ENCODE data around the gene CD93. TPM values are rescaled to one million over a fixed set of nuclear protein-coding genes. Genes with fewer than 3 reads are reported as not detected.

CD93 gene
- total RNA-seq, 4 donors from 2014 or later: 24.5 to 80.7 (median 66.0) TPM

DNA sequence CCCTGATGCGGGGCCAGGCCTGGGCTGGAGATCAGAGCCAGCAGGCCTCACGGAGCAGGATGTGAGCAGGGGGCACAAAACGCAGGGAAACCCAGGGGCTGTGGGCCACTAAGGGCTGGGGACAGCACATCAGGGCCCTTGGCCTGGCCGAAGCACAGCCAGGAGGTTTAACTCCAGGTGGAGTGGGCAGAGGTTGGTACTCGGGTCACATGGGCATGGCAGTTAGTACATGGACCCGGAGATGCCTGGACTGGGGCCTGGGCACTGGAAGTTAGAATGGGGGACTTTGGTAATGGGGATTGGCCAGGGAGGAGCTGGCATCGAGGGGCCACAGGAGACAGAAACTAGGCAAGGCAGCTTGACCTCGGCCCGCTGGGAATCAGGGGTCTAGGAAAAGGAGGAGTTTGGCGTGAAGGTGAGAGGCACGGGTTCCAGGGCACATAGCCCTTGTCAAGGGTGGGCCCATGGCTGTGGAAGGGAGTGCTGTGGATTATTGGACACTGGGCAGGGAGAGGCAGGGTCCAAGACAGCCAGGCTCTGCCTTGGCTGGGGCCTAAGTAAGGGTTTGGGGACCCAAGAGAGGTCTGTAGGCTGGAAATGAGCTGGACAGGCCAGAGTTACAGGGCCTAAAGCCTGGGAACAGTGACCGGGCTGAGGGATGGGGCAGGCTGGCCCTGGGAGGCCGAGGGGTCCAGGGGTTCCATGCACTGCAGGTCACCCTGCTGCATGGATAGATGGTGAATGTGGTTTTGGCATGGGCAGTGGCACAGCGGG lies 41.6 kb upstream of the CD93 start:
- Histone ChIP-seq H3K4me3 (no peak overlapping the region), H3K36me3 (no peaks in the 10 kb centered on the region), H3K27ac (replicated peaks in 1 of 4) (no peak overlapping the region), H3K27me3 (no peaks in the 10 kb centered on the region), H3K4me1 (peaks cover 10 to 23% (median 16%) of the 10 kb centered on the region in 4 donors), H3K9me3 (no peaks in the 10 kb centered on the region)
- WGBS: 92% methylated on average over 14 of the region's 14 CpGs
- intact Hi-C loops (cut with DNase I): no loop called here
- DNase-seq (ENCODE audit: extremely low spot score): no peak
- TF ChIP-seq EP300 (IDR thresholded peaks at IDR 0.05): no peak
- no peak for TF ChIP-seq POLR2A (IDR thresholded peaks at IDR 0.05; ENCODE audit: low read depth)
- TF ChIP-seq, protein P1, sequence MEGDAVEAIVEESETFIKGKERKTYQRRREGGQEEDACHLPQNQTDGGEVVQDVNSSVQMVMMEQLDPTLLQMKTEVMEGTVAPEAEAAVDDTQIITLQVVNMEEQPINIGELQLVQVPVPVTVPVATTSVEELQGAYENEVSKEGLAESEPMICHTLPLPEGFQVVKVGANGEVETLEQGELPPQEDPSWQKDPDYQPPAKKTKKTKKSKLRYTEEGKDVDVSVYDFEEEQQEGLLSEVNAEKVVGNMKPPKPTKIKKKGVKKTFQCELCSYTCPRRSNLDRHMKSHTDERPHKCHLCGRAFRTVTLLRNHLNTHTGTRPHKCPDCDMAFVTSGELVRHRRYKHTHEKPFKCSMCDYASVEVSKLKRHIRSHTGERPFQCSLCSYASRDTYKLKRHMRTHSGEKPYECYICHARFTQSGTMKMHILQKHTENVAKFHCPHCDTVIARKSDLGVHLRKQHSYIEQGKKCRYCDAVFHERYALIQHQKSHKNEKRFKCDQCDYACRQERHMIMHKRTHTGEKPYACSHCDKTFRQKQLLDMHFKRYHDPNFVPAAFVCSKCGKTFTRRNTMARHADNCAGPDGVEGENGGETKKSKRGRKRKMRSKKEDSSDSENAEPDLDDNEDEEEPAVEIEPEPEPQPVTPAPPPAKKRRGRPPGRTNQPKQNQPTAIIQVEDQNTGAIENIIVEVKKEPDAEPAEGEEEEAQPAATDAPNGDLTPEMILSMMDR (IDR thresholded peaks at IDR 0.05): no peak
- TF ChIP-seq POLR2AphosphoS5 (IDR thresholded peaks at IDR 0.05): no peak

DNA sequence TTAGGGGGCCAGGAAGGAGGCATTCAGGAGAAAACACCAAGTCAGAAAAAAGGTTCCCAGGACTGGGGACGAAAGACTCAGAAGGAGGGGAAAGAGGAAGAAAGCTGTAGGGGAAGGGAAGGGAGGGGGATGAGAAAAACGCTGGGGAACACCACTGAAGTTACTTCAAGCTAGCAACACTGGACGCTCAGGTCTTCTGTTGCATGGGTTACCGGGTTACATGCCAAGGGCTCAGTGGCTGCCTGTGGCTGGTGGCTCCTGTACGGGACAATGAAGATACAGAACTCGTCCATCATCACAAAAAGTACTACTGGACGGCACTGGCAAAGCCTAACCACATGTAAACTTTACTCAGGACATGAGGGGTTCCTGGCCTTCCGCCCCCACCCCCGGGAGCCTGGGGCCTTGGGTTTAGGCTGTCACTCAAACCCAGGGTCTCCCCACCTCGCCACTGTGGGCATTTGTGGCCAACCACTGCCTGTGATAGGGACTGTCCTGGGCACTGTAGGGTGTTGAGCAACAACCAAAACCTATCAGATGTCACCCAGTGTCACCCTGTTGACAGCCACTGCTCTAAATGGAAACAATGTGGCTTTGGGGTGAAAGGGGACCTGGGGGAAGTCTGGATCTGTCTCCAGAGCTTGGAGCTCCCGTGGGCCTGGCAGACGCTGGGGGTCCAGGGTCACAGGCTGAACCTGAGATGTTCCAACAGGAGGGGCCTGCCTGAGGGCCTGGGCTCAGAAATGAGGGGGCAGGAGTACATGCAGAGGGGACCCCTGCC lies 40.3 kb upstream of the CD93 start:
- 82% methylated on average over 11 of the region's 12 CpGs for WGBS
- intact Hi-C loops (cut with DNase I): no loop called here

DNA sequence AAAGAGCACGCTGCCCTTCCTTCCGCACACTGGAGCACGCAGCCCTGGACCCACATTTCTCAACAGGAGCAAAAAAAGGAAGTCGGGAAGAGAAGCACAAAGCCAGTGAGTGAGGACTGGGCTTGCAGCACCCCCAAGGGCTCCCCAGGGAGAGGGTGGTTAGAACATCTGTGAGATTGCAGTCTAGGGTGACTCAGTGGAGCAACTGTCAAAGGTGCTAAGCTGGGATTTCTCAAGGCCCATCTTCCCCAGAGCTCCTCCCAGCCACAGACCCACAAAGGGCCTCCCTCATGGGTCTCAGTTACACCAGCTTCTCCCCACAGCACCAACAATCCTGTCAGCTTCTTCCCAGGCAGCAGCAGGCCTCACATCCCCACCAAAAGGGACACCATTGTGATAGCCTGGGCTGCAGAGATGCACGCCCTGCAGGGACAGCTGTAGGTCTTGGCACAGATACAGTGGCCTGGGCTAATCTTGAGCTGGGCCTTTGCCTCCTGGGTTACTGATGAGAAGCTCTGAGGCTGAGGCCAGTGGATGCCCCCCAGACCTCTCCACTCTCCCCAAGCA lies 39.6 kb upstream of the CD93 start:
- Histone ChIP-seq H3K36me3 (no peaks in the 10 kb centered on the region), H3K9me3 (no peaks in the 10 kb centered on the region), H3K27me3 (no peaks in the 10 kb centered on the region), H3K27ac (replicated peaks in 1 of 4) (peak overlapping the region in 3 of 4 donors; percentile 35 to 63 (median 45)), H3K4me3 (no peak overlapping the region), H3K4me1 (peaks cover 10 to 14% (median 13%) of the 10 kb centered on the region in 4 donors)
- TF ChIP-seq, protein P1 (IDR thresholded peaks at IDR 0.05): no peak
- TF ChIP-seq POLR2AphosphoS5 (IDR thresholded peaks at IDR 0.05): peak; percentile 7 to 21
- intact Hi-C loops (cut with DNase I): no loop called here
- no peak for DNase-seq (ENCODE audit: extremely low spot score)
- WGBS: 85% methylated on average over 5 of the region's 5 CpGs

More for the DNA sequence above, 40.3 kb upstream of the CD93 start:
- peaks cover 10 to 14% (median 12%) of the 10 kb centered on the region in 4 donors for H3K4me1 ChIP-seq
- H3K9me3 ChIP-seq: no peaks in the 10 kb centered on the region
- H3K27me3 ChIP-seq: no peaks in the 10 kb centered on the region
- H3K4me3 ChIP-seq: no peak overlapping the region
- no peak for TF ChIP-seq POLR2AphosphoS5 (IDR thresholded peaks at IDR 0.05)
- TF ChIP-seq POLR2A (IDR thresholded peaks at IDR 0.05; ENCODE audit: low read depth): no peak
- no peak for TF ChIP-seq EP300 (IDR thresholded peaks at IDR 0.05)
- TF ChIP-seq, protein P1 (IDR thresholded peaks at IDR 0.05): no peak
- H3K27ac ChIP-seq (replicated peaks in 1 of 4): peak overlapping the region in 3 of 4 donors; percentile 35 to 63 (median 45)
- no peaks in the 10 kb centered on the region for H3K36me3 ChIP-seq
- DNase-seq (ENCODE audit: extremely low spot score): no peak

DNA sequence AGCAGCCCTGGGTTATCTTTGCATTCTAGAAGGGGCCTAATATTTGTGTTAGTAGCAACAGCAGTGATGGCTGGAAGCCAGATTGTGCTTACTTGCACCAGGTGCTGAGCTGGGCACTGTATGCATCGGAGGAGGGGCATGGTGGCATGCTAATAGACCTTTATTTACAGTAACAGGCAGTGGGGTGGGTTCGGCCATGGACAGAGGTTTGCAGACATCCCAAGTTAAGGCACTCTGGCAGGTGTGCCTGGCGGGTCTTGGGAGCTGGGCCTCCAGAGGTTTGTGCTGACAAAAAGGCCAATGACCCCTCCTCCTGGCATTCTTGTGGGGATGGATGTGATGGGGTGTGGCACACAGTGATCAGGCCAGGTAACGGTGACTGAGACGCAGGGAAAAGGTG lies 39.0 kb upstream of the CD93 start:
- TF ChIP-seq POLR2AphosphoS5 (IDR thresholded peaks at IDR 0.05) (no peak), POLR2A (IDR thresholded peaks at IDR 0.05; ENCODE audit: low read depth) (no peak), EP300 (IDR thresholded peaks at IDR 0.05) (no peak)
- TF ChIP-seq, protein P1 (IDR thresholded peaks at IDR 0.05): no peak
- H3K4me1 ChIP-seq: peaks cover 9 to 18% (median 16%) of the 10 kb centered on the region in 4 donors
- no peaks in the 10 kb centered on the region for H3K9me3 ChIP-seq
- WGBS: 86% methylated on average over 5 of the region's 5 CpGs
- H3K27ac ChIP-seq (replicated peaks in 1 of 4): peak overlapping the region in 1 of 4 donors; percentile 26
- H3K4me3 ChIP-seq: no peak overlapping the region
- H3K27me3 ChIP-seq: no peaks in the 10 kb centered on the region
- no peak for DNase-seq (ENCODE audit: extremely low spot score)
- H3K36me3 ChIP-seq: no peaks in the 10 kb centered on the region
- intact Hi-C loops (cut with DNase I): no loop called here

All from esophagus muscularis mucosa (tissue), 4 donors.